H1 (cell line): Measurements from ENCODE around the gene CDYL2. TPM values are rescaled to one million over a fixed set of nuclear protein-coding genes. Genes with fewer than 3 reads are reported as not detected.

Source experiments
- CTCF ChIA-PET: fragments of 300-600 bp; sonication (Branson Sonifier 250); formaldehyde crosslinking; loops from one replicate; lab custom pipeline; 2021; ENCODE audit not compliant: partially characterized antibody; lab: Charles Lee
- POLR2A ChIA-PET: fragments of 300-600 bp; sonication (Branson Sonifier 250); formaldehyde crosslinking; loops from one replicate; lab custom pipeline; 2021; ENCODE audit warnings: inconsistent platforms; ENCODE audit not compliant: partially characterized antibody; lab: Charles Lee
- DNase-seq, 2 experiments: peaks; one replicate each; pipeline versions ENCODE4 v3.0.0 to v3.0.0-alpha.2; 2010 to 2022; ENCODE audit warnings: low spot score in 2 of 2, low read depth in 1 of 2, mixed read lengths in 1 of 2
- FAIRE-seq: peaks from 2 replicates; lab custom pipeline; 2011; peaks lifted over from hg19 to GRCh38; lab: Jason Lieb, UNC
- H2AFZ ChIP-seq: 2 replicates; pipeline ENCODE4 v1.8.1; 2012; ENCODE audit warnings: low read length, inconsistent platforms
- H2AK5ac ChIP-seq: 2 replicates; pipeline ENCODE4 v1.6.1; 2013; ENCODE audit warnings: low read depth, low read length
- H2BK120ac ChIP-seq: replicated peaks from 2 replicates; pipeline ENCODE3; 2013; ENCODE audit warnings: low read depth, low read length, inconsistent platforms
- H2BK12ac ChIP-seq: 2 replicates; pipeline ENCODE4 v1.6.1; 2013; ENCODE audit warnings: low read depth, low read length
- H2BK15ac ChIP-seq: 2 replicates; pipeline ENCODE4 v1.6.1; 2013; ENCODE audit warnings: low read length
- H2BK20ac ChIP-seq: 2 replicates; pipeline ENCODE4 v1.6.1; 2013; ENCODE audit warnings: low read length
- H2BK5ac ChIP-seq: 2 replicates; pipeline ENCODE4 v1.6.1; 2013; ENCODE audit warnings: low read depth, low read length
- H3K14ac ChIP-seq: 2 replicates; pipeline ENCODE4 v1.6.1; 2013; ENCODE audit warnings: inconsistent platforms; ENCODE audit not compliant: insufficient read length
- H3K18ac ChIP-seq: 2 replicates; pipeline ENCODE4 v1.6.1; 2013; ENCODE audit warnings: low read length; ENCODE audit errors: extremely low read depth
- H3K23ac ChIP-seq: 2 replicates; pipeline ENCODE4 v1.6.1; 2013; ENCODE audit warnings: inconsistent platforms; ENCODE audit not compliant: insufficient read length
- H3K23me2 ChIP-seq: 2 replicates; pipeline ENCODE4 v1.6.1; 2013; ENCODE audit warnings: low read depth, low read length
- H3K27ac ChIP-seq: 2 replicates; pipeline ENCODE4 v1.6.1; 2011; ENCODE audit warnings: low read depth, low read length, inconsistent platforms
- H3K27me3 ChIP-seq, 4 experiments: replicated peaks in 1 of 4; 1 replicate in 1 of 4; 2 replicates in 3 of 4; pipeline versions ENCODE4 v1.6.1 to v1.8.1; 2011 to 2013; ENCODE audit warnings: low read length in 3 of 4, mild to moderate bottlenecking in 3 of 4, inconsistent platforms in 2 of 4, mixed read lengths in 2 of 4, moderate library complexity in 1 of 4; ENCODE audit not compliant: control insufficient read depth in 3 of 4, insufficient read depth in 3 of 4; ENCODE audit errors: extremely low read depth in 1 of 4
- H3K36me3 ChIP-seq, 4 experiments: 2 replicates each; pipeline versions ENCODE4 v1.6.1 to v1.8.1; 2011 to 2013; ENCODE audit warnings: mild to moderate bottlenecking in 4 of 4, low read length in 3 of 4, moderate library complexity in 2 of 4, control low read depth in 1 of 4, inconsistent platforms in 1 of 4; ENCODE audit not compliant: insufficient read depth in 4 of 4, control insufficient read depth in 2 of 4
- H3K4ac ChIP-seq: replicated peaks from 2 replicates; pipeline ENCODE3; 2013; ENCODE audit warnings: low read length, low read depth, mixed read lengths, inconsistent platforms; ENCODE audit not compliant: insufficient read length
- H3K4me1 ChIP-seq, 4 experiments: replicated peaks in 1 of 4; 1 replicate in 1 of 4; 2 replicates in 3 of 4; pipeline versions ENCODE4 v1.6.1 to v1.8.1; 2011 to 2013; ENCODE audit warnings: low read length in 3 of 4, inconsistent platforms in 2 of 4, mixed read lengths in 1 of 4; ENCODE audit not compliant: insufficient read depth in 4 of 4, control insufficient read depth in 3 of 4
- H3K4me2 ChIP-seq, 2 experiments: 2 replicates each; pipeline versions ENCODE4 v1.6.1 to v1.8.1; 2011 to 2013; ENCODE audit warnings: low read depth in 2 of 2, low read length in 2 of 2, control low read depth in 1 of 2, inconsistent platforms in 1 of 2, mild to moderate bottlenecking in 1 of 2; ENCODE audit not compliant: insufficient read depth in 1 of 2
- H3K4me3 ChIP-seq, 4 experiments: fragments of 200-600, 300-600 bp in 1 of 4; sonication (generic), shearing (Covaris generic), sonication (Bioruptor Twin) in 1 of 4; 2 replicates each; pipeline versions ENCODE4 v1.5.1 to v1.8.1; 2011 to 2016; ENCODE audit warnings: low read length in 4 of 4, low read depth in 3 of 4, control low read depth in 2 of 4, inconsistent platforms in 2 of 4, mild to moderate bottlenecking in 2 of 4, mixed read lengths in 1 of 4, moderate library complexity in 1 of 4; ENCODE audit not compliant: insufficient read depth in 2 of 4; ENCODE audit errors: extremely low read depth in 1 of 4
- H3K56ac ChIP-seq: replicated peaks from 2 replicates; pipeline ENCODE3; 2013; ENCODE audit warnings: low read depth, mild to moderate bottlenecking, mixed read lengths, low read length, inconsistent platforms; ENCODE audit not compliant: insufficient read length
- H3K79me1 ChIP-seq: 2 replicates; pipeline ENCODE4 v1.6.1; 2013; ENCODE audit warnings: low read depth, low read length, control low read depth
- H3K79me2 ChIP-seq, 2 experiments: 2 replicates each; pipeline versions ENCODE4 v1.6.1 to v1.8.1; 2012 to 2013; ENCODE audit warnings: low read length in 2 of 2, mild to moderate bottlenecking in 2 of 2, inconsistent platforms in 1 of 2; ENCODE audit not compliant: insufficient read depth in 2 of 2, control insufficient read depth in 1 of 2
- H3K9ac ChIP-seq, 4 experiments: replicated peaks in 1 of 4; 1 replicate in 1 of 4; 2 replicates in 3 of 4; pipeline versions ENCODE4 v1.6.1 to v1.8.1; 2011 to 2013; ENCODE audit warnings: low read depth in 3 of 4, low read length in 3 of 4, control low read depth in 2 of 4, mild to moderate bottlenecking in 2 of 4, moderate library complexity in 2 of 4, inconsistent platforms in 1 of 4; ENCODE audit errors: extremely low read depth in 1 of 4
- H3K9me3 ChIP-seq, 2 experiments: 2 replicates each; pipeline versions ENCODE4 v1.6.1 to v1.8.1; 2012 to 2013; ENCODE audit warnings: mild to moderate bottlenecking in 2 of 2, moderate library complexity in 2 of 2, control low read depth in 1 of 2, inconsistent platforms in 1 of 2, low read depth in 1 of 2, low read length in 1 of 2, mixed read lengths in 1 of 2; ENCODE audit not compliant: insufficient read depth in 2 of 2
- H4K20me1 ChIP-seq, 2 experiments: replicated peaks in 1 of 2; 2 replicates each; pipeline versions ENCODE3 to v1.8.1; 2011 to 2013; ENCODE audit warnings: inconsistent platforms in 2 of 2, low read length in 2 of 2, mild to moderate bottlenecking in 1 of 2; ENCODE audit not compliant: insufficient read depth in 2 of 2, control insufficient read depth in 1 of 2
- H4K5ac ChIP-seq: 2 replicates; pipeline ENCODE4 v1.6.1; 2013; ENCODE audit warnings: low read length, low read depth, mixed read lengths, inconsistent platforms; ENCODE audit not compliant: insufficient read length
- H4K8ac ChIP-seq: 2 replicates; pipeline ENCODE4 v1.8.0; 2013; ENCODE audit warnings: mild to moderate bottlenecking, moderate library complexity, low read length, inconsistent platforms; ENCODE audit not compliant: insufficient read depth; ENCODE audit errors: extremely low read depth
- H4K91ac ChIP-seq: replicated peaks from 2 replicates; pipeline ENCODE3; 2013; ENCODE audit warnings: low read length, mixed read lengths, inconsistent platforms; ENCODE audit not compliant: insufficient read length
- EZH2 ChIP-seq: fragments of 200-600 bp; sonication (generic); IDR thresholded peaks from 2 replicates; pipeline ENCODE4 v1.7.1; 2012; ENCODE audit warnings: low read depth, mild to moderate bottlenecking, moderate library complexity, low read length, inconsistent platforms; ENCODE audit not compliant: severe bottlenecking
- GABPA ChIP-seq: IDR thresholded peaks from 2 replicates; pipeline ENCODE4 v1.6.1; 2011; ENCODE audit warnings: mild to moderate bottlenecking, low read length, moderate library complexity, borderline replicate concordance; ENCODE audit not compliant: insufficient read depth
- JUN ChIP-seq: IDR thresholded peaks from 2 replicates; pipeline ENCODE4 v1.6.1; 2011; ENCODE audit warnings: low read depth, mild to moderate bottlenecking, improper control_type of control experiment, low read length
- POLR2AphosphoS5 ChIP-seq: IDR thresholded peaks from 2 replicates; pipeline ENCODE4 v1.6.1; 2011; ENCODE audit warnings: low read depth, low read length
- WGBS, 2 experiments: shearing (Covaris generic) in 1 of 2; methylation state at CpG; one replicate each; pipeline versions ENCODE4 v1.1.6 to v1.1.7; 2013 to 2015; ENCODE audit warnings: low lambda C conversion rate in 2 of 2, mixed read lengths in 2 of 2, inconsistent platforms in 1 of 2, low coverage in 1 of 2, missing lambda C conversion rate in 1 of 2; ENCODE audit not compliant: insufficient replicate concordance in 2 of 2, insufficient coverage in 1 of 2, insufficient read length in 1 of 2; ENCODE audit errors: extremely low coverage in 1 of 2, missing lambda C conversion rate in 1 of 2; 5-methylcytosine and 5-hydroxymethylcytosine counted together
- polyA plus RNA-seq, 7 experiments: library from polyadenylated mRNA; depleted of rRNA in 3 of 7; stranded (reverse) in 5 of 7; unstranded in 2 of 7; fragments of >200 nt in 5 of 7; fragments of 200-250 nt in 2 of 7; gene quantifications; 1 replicate in 5 of 7; 2 replicates in 1 of 7; 4 replicates in 1 of 7; pipeline versions ENCODE4 v1.2.1 to v1.2.3, GENCODE V29; 2011 to 2013; ENCODE audit warnings: missing spikeins in 2 of 7, mixed read lengths in 2 of 7
- total RNA-seq: library from RNA; stranded (reverse); fragmentation: NEBNext Ultra II Directional; extraction: Animal tissue kit (Norgen Biotek cat#: 25700); gene quantifications from 2 replicates; pipeline ENCODE4 v1.2.1, GENCODE V29; 2021

Gene CDYL2
- total and polyA plus RNA-seq, 2 of the 8 experiments (the other 6 are each of a cell fraction or from before 2014, with no cell fraction given), result 0.33 to 5.3 TPM

DNA sequence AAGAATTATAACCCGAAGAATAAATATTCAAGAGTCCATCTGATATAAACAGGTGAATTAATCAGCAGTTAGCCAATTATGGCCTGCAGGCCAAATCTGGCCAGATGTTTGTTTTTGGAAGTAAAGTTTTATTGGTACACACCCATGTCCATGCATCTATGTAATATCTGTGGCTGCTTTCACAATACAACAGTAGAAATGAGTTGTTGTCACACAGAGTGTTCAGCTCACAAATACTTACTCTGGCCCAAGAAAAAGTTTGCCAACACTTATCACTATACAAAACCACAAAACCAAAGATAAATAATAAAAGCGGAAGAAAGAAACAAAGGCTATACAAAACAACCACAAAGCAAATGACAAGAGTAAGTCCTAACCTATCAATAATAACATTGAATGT lies 109.4 kb downstream of the CDYL2 start:
- Histone ChIP-seq H2BK120ac (no peak overlapping the region), H3K27me3 (no peaks in the 10 kb centered on the region), H4K20me1 (no peaks in the 10 kb centered on the region), H2AK5ac (no peak overlapping the region), H2BK20ac (no peak overlapping the region), H3K4me2 (no peak overlapping the region), H4K91ac (no peak overlapping the region), H3K23ac (no peak overlapping the region), H3K23me2 (no peaks in the 10 kb centered on the region), H3K79me2 (no peaks in the 10 kb centered on the region), H4K8ac (no peak overlapping the region), H3K9me3 (peaks cover 3 to 22% of the 10 kb centered on the region in 2 experiments; a peak in 3 of 4 replicates), H3K36me3 (no peaks in the 10 kb centered on the region), H2AFZ (no peak overlapping the region), H2BK5ac (no peak overlapping the region), H3K4me3 (no peak overlapping the region), H3K27ac (no peak overlapping the region), H3K18ac (no peak overlapping the region), H3K4me1 (no peaks in the 10 kb centered on the region), H2BK15ac (no peak overlapping the region), H3K56ac (no peak overlapping the region), H3K9ac (no peak overlapping the region), H3K79me1 (no peaks in the 10 kb centered on the region), H2BK12ac (no peak overlapping the region), H3K4ac (no peak overlapping the region), H4K5ac (no peak overlapping the region), H3K14ac (no peak overlapping the region)
- DNase-seq (no peak), FAIRE-seq (no peak)
- ChIA-PET POLR2A (no interaction called here), CTCF (no interaction called here)
- WGBS, 2 experiments, result 95% methylated on average over 2 of the region's 2 CpGs; no CpG with 5 or more reads in 1 of the 2 experiments
- TF ChIP-seq JUN (no peak), GABPA (no peak), POLR2AphosphoS5 (no peak), EZH2 (no peak)
